Cardiac muscle cell (in vitro differentiated cells and primary cell): ENCODE measurements around the gene ZSCAN5A. TPM values are rescaled to one million over a fixed set of nuclear protein-coding genes. Genes with fewer than 3 reads are reported as not detected.

ENCODE experiments used
- DNase-seq, 2 donors: peaks; one replicate each; pipeline versions ENCODE4 v3.0.0 to v3.0.0-alpha.2; 2010 to 2017; ENCODE audit warnings: low read depth in 1 of 2, low spot score in 1 of 2
- H3K27ac ChIP-seq: fragments of 200-600 bp; sonication (generic); 2 replicates; pipeline ENCODE4 v1.5.1; 2016
- H3K27me3 ChIP-seq: fragments of 200-600 bp; sonication (generic); 2 replicates; pipeline ENCODE4 v1.6.0; 2016; ENCODE audit warnings: control low read depth
- H3K36me3 ChIP-seq: fragments of 200-600 bp; sonication (generic); 2 replicates; pipeline ENCODE4 v1.5.1; 2016; ENCODE audit warnings: control low read depth
- H3K4me1 ChIP-seq: fragments of 200-600 bp; sonication (generic); 2 replicates; pipeline ENCODE4 v1.8.1; 2017; ENCODE audit warnings: low read depth, mild to moderate bottlenecking, mixed run types
- H3K4me3 ChIP-seq: fragments of 200-600 bp; sonication (generic); 2 replicates; pipeline ENCODE4 v1.5.1; 2016; ENCODE audit warnings: mild to moderate bottlenecking
- H3K9me3 ChIP-seq: fragments of 200-600 bp; sonication (generic); 2 replicates; pipeline ENCODE4 v1.5.1; 2017; ENCODE audit warnings: low read depth, mild to moderate bottlenecking, control low read depth
- polyA plus RNA-seq: library from polyadenylated mRNA; unstranded; fragments of >200 nt; fragmentation: Nextera tagmentation; extraction: Ambion mirVana; gene quantifications from 2 replicates; pipeline ENCODE4 v1.2.1, GENCODE V29; 2016
- total RNA-seq: library from RNA; depleted of rRNA; stranded (reverse); fragments of >200 nt; gene quantifications from 2 replicates; pipeline ENCODE4 v1.2.3, GENCODE V29; 2016
- TF ChIP-seq, protein P1 (sequence below): IDR thresholded peaks from 2 replicates; pipeline ENCODE4 v1.5.1; 2012; ENCODE audit warnings: low read depth, mild to moderate bottlenecking, low read length

ZSCAN5A gene
- total and polyA plus RNA-seq, 2 experiments from 2014 or later = 2.9 to 14.2 TPM

- Histone ChIP-seq H3K27me3 (no peaks in the 10 kb centered on the region), H3K36me3 (no peaks in the 10 kb centered on the region), H3K4me1 (no peaks in the 10 kb centered on the region), H3K9me3 (no peaks in the 10 kb centered on the region), H3K27ac (no peak overlapping the region), H3K4me3 (no peak overlapping the region)
- TF ChIP-seq, protein P1, sequence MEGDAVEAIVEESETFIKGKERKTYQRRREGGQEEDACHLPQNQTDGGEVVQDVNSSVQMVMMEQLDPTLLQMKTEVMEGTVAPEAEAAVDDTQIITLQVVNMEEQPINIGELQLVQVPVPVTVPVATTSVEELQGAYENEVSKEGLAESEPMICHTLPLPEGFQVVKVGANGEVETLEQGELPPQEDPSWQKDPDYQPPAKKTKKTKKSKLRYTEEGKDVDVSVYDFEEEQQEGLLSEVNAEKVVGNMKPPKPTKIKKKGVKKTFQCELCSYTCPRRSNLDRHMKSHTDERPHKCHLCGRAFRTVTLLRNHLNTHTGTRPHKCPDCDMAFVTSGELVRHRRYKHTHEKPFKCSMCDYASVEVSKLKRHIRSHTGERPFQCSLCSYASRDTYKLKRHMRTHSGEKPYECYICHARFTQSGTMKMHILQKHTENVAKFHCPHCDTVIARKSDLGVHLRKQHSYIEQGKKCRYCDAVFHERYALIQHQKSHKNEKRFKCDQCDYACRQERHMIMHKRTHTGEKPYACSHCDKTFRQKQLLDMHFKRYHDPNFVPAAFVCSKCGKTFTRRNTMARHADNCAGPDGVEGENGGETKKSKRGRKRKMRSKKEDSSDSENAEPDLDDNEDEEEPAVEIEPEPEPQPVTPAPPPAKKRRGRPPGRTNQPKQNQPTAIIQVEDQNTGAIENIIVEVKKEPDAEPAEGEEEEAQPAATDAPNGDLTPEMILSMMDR = no peak
- peak in 1 of 2 donors; percentile 27 for DNase-seq
Observed at GRCh38 chr19:56306016-56306415, 8.6 kb downstream of the ZSCAN5A start.

DNA sequence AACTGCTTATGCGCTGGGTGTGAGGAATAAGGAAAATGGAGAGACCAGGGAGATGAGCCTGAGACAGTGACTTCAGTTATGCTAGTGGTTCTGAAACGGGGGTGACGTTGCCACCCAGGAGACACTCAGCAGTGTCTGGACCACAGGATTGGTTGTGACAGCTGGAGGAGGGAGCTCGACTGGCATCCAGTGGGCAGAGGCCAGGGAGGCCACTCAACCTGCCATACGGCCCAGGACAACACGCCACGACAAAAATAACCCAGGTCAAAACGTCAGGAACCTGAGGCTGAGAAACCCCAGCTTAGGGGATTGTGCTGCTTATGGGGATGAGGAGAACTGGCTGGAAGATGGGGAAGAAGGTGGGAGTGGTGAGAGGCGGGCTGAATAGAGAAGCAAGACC, 10.4 kb downstream of the ZSCAN5A start:
- Histone ChIP-seq H3K4me3 (no peak overlapping the region), H3K27ac (no peak overlapping the region), H3K9me3 (no peaks in the 10 kb centered on the region), H3K27me3 (no peaks in the 10 kb centered on the region), H3K36me3 (no peaks in the 10 kb centered on the region), H3K4me1 (no peaks in the 10 kb centered on the region)
- no peak for DNase-seq
- TF ChIP-seq, protein P1 = no peak

DNA sequence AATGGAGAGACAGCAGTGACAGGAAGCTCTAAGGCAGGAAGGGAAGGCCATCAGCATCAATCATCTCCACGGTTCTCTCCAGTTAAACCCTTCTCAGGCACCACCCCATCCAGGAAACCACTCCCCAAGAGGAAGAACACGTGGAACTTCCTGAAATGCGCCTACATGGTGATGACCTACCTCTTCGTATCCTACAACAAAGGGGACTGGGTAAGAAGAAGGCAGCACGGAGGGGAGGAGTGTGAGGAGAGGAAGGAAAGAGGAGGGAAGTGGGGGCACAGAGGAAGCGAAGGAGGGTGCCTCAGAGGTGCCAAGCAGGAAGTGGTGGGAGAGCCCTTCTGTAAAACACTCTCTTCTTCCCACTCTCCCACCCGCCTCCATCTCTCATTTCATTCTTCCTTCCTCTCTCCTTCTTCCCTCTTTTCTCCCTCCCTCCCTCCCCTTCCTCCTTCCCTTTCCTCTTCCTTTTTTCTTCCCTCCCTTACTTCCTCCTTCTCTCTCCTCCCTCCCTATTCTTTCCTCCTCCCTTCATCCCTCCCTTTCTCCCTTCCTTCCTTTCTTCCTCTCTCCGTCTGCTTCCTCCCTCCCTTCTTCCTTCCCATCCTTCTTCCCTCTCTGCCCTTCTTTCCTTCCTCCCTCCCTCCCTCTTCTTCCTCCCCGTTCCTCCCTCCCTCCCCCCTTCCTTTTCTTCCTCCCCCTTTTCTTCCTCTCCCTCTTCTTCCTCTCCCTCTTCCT, 12.6 kb downstream of the ZSCAN5A start:
- H3K4me1 ChIP-seq = no peaks in the 10 kb centered on the region
- H3K27ac ChIP-seq = no peak overlapping the region
- DNase-seq = no peak
- TF ChIP-seq, protein P1 = no peak
- H3K27me3 ChIP-seq = no peaks in the 10 kb centered on the region
- H3K4me3 ChIP-seq = no peak overlapping the region
- H3K36me3 ChIP-seq = no peaks in the 10 kb centered on the region
- no peaks in the 10 kb centered on the region for H3K9me3 ChIP-seq

- TF ChIP-seq, protein P1 = peak; percentile 25
- Histone ChIP-seq H3K27me3 (no peaks in the 10 kb centered on the region), H3K4me3 (no peak overlapping the region), H3K36me3 (no peaks in the 10 kb centered on the region), H3K9me3 (no peaks in the 10 kb centered on the region), H3K4me1 (no peaks in the 10 kb centered on the region), H3K27ac (no peak overlapping the region)
- peak in 1 of 2 donors; percentile 29 for DNase-seq
Observed at GRCh38 chr19:56301155-56301554, 13.5 kb downstream of the ZSCAN5A start.

DNA sequence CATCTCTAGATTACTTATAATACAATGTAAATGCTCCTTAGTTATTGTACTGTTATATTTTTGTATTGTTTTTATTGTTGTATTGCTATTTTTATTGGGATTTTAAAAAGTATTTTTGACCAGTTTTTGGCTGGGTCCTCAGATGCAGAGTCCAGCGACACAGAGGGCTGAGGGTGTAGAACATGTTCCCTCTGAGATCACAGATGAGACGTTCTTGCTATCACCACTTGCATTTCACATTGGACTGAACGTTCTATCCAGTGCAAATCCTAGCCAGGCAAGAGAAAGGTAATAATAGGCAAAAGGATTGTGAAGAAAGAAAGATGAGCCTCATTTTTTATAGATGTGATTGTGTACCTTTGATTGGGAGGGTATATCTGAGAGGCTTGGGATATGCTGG, 15.0 kb downstream of the ZSCAN5A start:
- Histone ChIP-seq H3K4me3 (no peak overlapping the region), H3K9me3 (no peaks in the 10 kb centered on the region), H3K27ac (no peak overlapping the region), H3K36me3 (no peaks in the 10 kb centered on the region), H3K4me1 (no peaks in the 10 kb centered on the region), H3K27me3 (no peaks in the 10 kb centered on the region)
- TF ChIP-seq, protein P1 = no peak
- no peak for DNase-seq
